ENCODE results near the gene SLC66A2.

The SLC66A2 gene

GRCh38 chr18:79950515-79951341, 725 bp downstream of the SLC66A2 start:
- no peak for DNase-seq (ENCODE audit: low read depth)

GRCh38 chr18:79949697-79950487, 1.6 kb downstream of the SLC66A2 start:
- no peak for DNase-seq (ENCODE audit: low read depth)

GRCh38 chr18:79948719-79949411, 2.6 kb downstream of the SLC66A2 start:
- DNase-seq (ENCODE audit: low read depth) = no peak

GRCh38 chr18:79947881-79948610, 3.4 kb downstream of the SLC66A2 start:
- DNase-seq (ENCODE audit: low read depth) = no peak

- DNase-seq (ENCODE audit: low read depth) = no peak
Measured at GRCh38 chr18:79947054-79947755, 4.2 kb downstream of the SLC66A2 start.

GRCh38 chr18:79945118-79946042, 6.1 kb downstream of the SLC66A2 start:
- no peak for DNase-seq (ENCODE audit: low read depth)

- no peak for DNase-seq (ENCODE audit: low read depth)
Measured at GRCh38 chr18:79944746-79945117, 6.7 kb downstream of the SLC66A2 start.

GRCh38 chr18:79944126-79944731, 7.2 kb downstream of the SLC66A2 start:
- DNase-seq (ENCODE audit: low read depth) = no peak

GRCh38 chr18:79943608-79944125, 7.8 kb downstream of the SLC66A2 start:
- DNase-seq (ENCODE audit: low read depth) = no peak

- no peak for DNase-seq (ENCODE audit: low read depth)
Measured at GRCh38 chr18:79942786-79943607, 8.5 kb downstream of the SLC66A2 start.

- DNase-seq (ENCODE audit: low read depth) = no peak
Measured at GRCh38 chr18:79942211-79942610, 9.2 kb downstream of the SLC66A2 start.

- no peak for DNase-seq (ENCODE audit: low read depth)
Measured at GRCh38 chr18:79941473-79942119, 9.9 kb downstream of the SLC66A2 start.

- DNase-seq (ENCODE audit: low read depth) = no peak
Measured at GRCh38 chr18:79940814-79941472, 10.5 kb downstream of the SLC66A2 start.

GRCh38 chr18:79940126-79940813, 11.2 kb downstream of the SLC66A2 start:
- DNase-seq (ENCODE audit: low read depth) = no peak

GRCh38 chr18:79939096-79939495, 12.4 kb downstream of the SLC66A2 start:
- DNase-seq (ENCODE audit: low read depth) = no peak

GRCh38 chr18:79938196-79938595, 13.3 kb downstream of the SLC66A2 start:
- DNase-seq (ENCODE audit: low read depth) = no peak
